GM04504 (cell line): Measurements from ENCODE around the gene UTF1.

Experiments used
- DNase-seq: peaks from one replicate; pipeline ENCODE4 v3.0.0-alpha.2; 2012; ENCODE audit warnings: low read depth

The UTF1 gene

DNA sequence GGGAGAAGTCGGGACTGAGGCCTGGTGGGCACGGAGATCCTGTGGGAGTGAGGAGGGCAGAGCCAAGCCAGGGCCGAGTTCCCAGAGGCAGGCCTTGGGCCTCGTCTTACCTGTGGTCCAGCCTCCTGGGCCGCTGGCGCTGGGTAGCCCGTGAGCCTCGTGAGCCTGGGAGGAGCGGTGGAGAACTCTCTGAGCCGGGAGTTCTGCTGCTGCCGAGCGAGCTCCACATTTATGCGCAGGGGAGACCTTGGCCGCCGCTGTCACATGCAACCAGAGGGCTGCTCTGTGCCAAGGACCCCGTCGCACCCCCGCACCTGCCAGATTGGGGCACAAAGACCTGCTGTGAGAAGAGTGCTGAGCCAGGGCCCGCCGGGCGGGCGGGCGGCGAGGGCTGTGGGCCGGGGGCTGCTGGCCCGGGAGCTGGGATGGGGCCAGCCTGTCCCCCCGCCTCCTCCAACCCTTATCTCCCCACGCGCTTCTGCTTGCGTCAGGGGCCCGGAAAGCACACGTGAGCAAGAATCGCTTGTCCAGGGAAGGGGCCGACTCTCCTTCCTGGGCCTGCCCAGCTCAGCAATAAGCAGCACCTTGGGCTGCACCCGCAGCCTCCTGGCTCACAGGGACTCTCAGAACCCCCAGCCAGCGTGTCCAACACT is 17.8 kb downstream of the UTF1 start:
- DNase-seq, result no peak

DNA sequence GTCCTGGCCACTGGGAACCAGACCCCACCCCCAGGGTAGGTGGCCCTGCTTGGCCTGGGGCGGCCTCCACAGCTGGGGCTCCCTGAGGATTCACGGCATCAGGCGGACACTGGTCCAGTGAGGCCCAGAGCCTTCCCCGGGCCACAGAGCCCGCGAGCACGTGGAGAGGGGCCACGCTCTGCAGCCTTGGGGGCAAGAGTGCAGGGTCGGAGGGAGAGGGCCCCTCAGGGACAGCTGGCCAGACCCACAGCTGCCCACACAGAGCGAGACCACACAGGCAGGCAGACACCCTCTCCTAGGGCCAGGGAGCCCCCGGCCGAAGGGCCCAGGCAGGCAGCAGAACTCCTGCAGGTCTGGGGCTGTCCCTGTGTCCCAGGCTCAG is 18.3 kb downstream of the UTF1 start:
- no peak for DNase-seq

DNA sequence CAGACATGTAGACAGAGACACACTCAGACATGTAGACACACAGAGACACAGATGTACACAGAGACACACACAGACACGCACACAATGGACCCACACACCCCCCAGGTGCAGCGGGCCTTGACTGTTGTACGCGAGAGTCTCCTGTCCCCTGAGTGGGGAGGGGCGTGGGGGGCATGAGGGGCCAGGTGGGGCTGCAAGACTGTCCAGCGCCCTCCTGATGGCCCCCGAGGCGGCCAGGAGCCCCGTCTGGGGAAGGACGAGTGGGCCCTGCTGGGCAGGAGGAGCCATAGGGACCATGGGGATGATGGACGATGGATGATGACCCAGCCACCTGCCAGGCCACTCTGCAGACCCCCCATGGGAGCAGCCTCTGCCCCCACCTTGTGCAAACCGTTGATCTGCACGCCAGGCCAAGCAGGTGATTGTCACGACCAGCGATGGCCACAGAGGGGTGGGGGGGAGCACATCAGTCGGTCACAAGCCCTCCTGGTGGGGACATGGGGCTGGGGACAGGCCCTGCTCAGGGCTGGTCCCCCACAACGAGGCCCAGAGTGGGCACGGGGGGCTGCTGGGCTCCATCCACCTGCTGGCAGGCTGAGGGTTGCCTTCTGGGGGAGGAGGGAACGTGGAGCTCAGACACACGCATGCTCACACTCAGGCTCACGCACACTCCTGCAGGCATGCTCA is 19.2 kb downstream of the UTF1 start:
- DNase-seq, result no peak

DNA sequence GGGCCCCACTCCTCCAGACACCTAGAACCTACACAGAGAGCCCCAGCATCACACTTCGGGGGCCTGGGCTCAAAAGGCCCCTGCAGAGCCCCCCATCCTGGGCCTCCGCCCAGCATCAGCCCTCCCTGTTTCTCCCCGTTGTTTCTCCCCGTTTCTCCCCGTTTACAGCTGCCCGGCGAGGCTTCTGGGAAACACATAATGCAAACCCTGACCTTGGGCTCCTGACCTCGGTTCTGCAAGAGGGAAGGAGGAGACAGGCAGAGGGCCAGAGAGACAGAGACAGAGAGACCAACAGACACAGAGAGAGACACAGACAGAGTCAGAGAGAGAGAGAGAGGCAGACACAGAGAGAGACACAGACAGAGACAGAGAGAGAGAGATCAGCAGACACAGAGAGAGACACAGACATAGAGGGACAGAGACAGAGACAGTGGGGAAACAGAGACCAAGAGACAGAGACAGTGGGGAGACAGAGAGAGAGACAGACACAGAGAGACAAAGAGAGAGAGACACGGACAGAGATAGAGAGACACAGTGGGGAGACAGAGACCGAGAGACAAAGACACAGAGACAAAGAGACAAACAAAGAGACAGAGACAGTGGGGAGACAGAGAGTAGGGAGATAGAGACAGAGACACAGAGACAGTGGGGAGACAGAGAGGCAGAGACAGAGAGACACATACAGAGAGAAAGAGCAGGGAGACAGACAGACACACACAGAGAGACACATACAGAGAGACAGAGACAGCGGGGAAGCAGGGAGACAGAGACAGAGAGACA is 20.1 kb downstream of the UTF1 start:
- no peak for DNase-seq

DNA sequence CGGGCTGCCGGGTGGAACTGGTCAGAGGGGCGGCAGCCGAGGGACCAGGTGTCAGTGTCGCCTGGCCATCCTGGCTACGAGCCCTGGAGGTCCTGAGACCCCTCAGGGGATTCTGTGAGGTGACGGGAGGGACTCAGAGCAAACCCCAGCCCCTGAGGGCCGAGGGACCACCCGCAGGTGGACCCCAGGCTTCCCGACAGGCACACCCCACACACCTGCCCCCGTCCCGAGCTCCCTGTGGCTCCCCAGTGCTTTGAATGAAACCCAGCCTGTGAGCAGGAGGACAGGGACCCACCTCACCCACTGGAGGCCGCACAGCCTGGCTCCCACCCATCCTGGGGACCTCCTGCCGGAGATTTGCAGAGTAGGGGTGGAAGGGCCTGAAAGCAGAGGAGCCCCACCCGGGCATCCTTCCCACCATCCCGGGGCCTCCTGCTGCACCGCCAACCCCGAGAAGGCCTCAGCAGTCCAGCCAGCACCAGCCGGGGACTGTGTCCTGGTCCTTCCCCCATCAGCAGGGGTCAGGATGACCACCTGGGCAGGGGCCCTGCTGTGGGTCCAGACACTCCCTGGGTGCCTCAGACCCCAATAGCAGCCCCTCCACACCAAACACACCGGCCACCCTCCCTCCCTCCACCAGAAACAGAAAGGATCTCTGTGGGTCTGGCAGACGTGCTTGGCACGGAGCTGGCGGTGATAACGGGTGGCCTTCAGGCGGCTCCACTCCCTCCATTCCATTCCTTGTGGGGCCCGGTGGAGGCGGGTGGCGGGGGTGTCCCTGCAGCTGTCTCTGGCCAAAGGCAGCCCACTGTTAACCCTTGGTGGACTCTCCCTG is 21.6 kb downstream of the UTF1 start:
- DNase-seq, result no peak

DNA sequence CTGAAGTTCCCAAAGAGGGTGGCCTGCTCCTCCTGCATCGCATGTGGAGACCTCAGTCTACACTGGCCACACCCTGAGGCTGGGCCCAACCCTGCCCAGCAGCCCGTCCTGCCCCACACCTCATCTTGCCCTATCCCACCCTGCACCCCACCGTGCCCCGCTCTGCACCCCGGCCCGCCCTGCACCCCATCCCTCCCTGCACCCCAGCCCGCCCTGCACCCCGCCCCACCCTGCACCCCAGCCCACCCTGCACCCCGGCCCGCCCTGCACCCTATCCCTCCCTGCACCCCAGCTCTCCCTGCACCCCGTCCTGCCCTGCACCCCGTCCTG is 22.2 kb downstream of the UTF1 start:
- DNase-seq, result no peak

DNA sequence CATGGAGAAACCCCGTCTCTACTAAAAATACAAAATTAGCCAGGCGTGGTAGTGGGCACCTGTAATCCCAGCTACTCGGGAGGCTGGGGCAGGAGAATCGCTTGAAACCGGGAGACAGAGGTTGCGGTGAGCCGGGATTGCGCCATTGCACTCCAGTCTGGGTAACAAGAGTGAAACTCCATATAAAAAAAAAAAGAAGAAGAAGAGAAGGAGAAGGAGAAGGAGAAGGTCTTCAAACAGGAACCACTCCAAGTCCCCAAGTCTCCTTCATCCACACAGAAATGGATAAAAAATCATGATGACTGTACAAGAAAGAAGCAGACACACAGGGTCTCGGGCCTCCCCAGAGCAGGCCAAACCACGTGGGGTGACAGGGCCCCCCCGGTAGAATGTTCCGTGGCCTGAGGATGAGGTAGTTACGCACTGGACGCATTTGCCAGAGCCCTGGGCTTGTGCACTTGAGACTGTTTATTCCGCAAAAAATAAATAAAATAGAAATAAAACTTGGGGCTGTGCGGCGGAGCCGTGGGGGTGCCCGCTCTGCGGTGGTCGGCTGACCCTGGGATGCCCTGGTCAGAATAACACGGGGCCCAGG is 23.4 kb downstream of the UTF1 start:
- no peak for DNase-seq

DNA sequence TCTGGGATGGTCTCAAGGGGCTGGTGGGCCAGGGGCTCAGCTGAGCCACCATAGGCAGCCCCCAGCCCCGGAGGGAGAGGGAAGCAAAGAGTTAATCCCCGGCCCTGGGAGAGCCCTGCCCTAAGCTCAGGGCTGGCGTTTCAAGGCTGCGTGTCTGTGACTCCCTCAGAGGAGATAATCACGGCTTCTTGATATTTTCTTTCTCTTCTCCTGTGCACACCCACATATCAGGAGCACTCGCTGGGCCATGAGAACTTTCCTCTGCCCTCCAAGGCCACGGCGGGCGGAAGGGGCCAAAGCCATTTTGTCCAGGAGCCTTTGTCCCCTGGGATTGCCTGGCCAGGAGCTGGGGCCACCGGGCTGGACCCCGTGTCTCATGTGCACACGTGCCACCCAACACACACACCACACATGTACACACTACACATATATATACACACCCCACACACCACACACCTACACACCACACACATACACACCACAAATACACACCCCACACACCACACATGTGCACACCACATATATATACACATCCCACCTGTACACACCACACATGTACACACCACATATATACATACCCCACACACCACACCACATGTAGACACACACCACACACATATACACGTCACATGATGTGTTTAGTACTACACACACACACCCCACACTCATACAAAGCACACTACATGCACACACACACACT is 24.6 kb downstream of the UTF1 start:
- no peak for DNase-seq

DNA sequence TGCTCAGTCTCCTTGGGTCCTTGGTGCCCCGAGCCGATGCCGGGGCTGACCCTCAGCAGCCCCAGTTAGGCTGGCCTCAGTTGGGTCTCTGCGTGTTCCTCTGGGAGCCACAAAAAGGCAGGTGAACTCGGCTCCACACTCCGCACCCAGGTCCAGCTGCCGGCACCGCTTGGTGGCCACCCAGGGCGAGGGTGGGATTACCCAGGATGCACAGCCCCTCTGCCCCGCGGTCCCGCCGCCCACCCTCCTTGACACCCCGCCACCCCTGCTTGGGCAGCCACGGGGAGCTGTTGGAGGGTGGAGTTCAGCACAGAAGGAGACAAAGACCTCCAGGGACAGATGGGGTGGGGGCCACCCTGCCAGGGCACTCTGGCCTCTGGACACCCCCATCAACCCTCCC is 25.3 kb downstream of the UTF1 start:
- DNase-seq, result no peak

DNA sequence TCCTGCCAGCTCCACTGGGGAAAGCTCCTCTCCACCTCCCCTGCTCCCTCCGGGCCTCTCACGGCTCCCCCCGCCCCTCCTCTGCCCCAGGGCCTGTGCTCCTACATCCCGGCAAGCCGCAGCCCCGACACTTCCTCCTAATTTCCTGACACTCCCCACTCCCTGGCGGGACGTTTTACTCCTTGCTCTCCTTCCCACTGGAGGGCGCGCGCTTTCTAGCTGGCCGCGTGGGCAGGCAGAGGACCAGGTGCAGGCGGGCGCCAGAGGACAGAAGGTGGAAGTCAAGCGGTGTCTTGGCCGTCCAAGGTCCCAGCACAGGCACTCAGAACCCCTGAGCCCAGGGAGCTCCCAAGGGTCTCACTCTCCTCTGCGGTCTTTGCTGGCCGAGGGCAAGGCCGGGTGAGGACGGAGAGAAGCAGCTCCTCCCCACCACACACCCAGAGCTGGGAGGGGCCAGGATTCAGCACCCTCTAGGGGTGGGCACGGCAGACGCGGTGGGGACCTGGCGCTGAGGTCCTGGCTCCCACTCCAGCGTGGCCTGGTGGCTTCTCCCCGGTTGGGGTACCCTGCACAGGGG is 27.6 kb downstream of the UTF1 start:
- no peak for DNase-seq

DNA sequence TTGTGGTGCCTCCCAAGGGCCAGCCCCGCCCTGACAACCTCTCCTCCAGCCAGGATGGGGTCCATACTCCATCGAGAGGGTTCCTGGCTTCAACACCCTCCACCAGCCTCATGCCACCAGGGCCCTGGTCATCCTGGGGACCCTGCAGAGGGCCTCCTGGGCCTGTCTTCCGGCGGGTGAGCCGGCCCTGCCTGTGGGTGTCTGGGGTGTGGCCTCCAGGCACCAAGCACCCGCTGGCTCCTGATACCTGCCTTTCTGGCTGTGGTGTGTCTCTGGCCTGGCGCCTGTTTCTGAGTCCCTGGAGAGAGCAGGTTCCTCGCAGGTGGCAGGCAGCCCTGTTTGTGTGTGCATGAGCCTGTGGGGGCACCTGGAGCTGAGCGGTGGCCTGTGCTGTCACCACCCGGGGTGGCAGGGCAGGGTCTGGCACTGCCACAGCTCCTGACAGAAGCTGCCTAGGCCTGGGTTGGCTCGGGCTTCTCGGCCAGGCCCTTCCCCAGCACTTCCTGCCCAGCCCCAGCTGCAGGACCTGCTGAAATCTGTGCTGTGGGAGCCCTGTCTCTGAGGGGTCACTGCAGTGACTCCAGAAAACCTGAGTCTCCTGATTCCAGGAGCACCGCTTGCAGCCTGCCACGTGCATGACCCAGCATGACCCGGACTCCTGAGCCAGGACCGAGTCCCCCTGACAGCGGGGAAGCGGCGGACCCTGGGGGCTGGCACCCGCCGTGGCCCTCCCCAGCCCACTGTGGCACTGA is 28.2 kb downstream of the UTF1 start:
- DNase-seq, result no peak

GRCh38 chr10:133258818-133259601 is 29.0 kb downstream of the UTF1 start:
- DNase-seq, result peak; percentile 99

DNA sequence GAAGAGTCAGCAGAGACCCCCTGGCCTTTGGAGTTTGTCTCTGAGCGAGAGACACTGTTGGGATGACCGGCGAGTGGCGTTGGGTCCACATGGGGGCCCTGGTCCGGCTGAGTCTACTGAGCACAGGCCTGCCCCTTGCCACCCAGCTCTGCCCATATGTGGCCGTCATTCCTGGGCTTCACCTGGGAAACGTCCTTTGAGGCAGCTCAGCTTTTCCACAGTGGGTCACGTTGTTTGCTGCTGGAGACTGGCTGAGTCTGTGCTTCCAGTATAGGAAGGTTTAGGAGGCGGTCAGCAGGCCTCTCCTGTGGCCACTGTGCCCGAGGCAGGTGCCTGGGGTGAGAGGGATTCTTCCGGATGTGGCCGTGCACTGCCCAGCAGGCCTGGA is 29.6 kb downstream of the UTF1 start:
- no peak for DNase-seq

DNA sequence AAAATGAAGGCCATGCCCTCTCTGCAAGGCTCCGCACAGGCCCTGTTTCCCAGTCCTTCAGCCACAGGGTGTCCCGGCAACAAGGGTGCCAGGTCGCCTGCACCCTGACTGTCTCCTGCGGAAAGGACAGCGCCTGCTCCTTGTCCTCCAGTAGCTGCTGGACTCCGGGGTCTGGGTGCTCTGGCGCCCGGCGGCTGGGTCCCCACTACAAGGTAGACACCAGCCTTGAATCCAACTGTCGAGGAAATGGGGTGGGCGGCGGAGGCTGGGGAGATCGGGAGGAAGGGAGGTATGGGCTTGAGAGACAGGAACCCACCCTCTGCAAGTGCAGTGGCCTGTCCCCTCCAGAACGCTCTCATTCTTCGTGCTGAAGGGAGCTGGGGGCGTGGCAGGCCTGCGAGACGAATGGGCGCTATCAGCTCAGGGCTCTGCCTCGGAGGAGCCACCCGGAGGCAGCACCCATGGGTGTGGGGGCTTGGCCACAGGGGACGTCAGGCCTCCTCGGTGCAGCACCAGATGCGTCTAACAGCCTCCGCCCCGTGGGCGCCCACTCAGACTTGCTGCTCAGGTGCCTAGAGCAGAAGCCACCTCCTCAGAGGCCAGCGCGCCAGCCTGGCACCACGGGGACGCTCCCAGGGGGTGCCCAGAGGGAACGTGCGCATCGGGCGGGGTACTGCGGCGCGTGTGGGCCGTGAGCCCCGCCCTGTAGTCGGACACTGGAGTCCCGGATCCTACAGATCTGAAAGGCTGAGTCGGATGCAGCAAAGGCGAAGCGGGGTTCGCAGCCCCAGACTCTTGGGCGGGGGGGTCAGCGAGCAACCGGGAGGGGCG is 31.1 kb downstream of the UTF1 start:
- DNase-seq, result no peak

DNA sequence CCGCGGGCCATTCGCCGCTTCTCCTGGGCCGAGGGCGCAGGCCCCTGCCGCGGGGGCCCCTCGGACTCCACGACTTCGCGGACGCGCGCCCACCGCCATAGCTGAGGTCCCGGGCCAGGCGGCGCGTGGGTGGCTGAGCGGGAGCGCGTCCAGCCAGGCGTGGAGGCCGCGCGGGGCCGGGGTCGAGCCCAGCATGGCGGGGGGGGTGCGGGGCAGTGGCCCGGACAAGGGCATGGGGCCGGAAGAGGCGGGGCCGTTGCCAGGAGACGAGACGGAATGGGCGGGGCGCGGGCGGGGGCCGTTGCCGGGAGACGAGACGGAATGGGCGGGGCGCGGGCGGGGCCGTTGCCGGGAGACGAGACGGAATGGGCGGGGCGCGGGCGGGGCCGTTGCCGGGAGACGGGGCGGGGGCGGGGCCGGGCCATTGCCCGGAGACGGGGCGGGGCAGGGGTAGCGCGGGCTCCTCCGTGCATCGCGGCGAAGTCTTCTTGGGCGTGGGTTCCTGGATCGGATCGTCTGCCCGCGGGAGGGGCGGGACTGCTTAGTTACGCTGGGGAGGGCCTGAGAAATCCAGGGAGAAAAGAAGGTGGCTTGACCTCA is 31.8 kb downstream of the UTF1 start:
- no peak for DNase-seq

DNA sequence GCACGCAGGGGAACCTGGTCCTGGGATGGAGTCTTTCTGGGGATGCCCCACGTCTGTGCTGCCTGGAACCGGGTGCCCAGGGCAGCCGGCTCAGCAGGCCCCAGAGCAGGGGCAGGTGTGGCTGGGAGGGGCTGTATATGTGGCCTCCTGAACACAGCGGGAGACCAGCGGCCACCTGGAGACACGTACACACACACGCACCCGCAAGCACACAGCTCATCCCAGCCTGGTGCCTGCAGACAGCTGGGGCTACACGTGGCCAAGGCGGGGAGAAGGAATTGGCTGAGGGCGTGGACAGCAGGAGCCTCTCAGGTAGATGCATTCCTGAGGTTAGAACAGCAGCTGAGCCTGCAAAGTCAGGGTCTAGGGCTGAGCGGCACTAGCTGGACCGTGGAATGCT is 32.7 kb downstream of the UTF1 start:
- no peak for DNase-seq

GRCh38 chr10:133263674-133264073 is 33.7 kb downstream of the UTF1 start:
- DNase-seq, result no peak

DNA sequence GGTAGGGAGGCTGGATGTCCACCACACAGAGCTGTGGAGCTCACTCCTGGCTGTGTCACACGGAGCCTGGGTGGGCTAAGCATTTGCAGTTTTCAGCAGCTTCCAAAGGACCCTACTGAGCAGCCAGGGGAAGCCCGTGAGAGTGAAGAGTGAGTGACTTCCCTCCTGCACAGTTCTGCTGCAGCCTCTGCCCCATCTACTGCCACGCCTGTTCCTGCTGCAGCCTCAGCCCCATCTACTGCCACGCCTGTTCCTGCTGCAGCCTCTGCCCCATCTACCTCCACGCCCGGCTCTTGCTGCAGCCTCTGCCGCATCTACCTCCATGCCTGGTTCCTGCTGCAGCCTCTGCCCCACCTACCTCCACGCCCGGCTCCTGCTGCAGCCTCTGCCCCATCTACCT is 34.4 kb downstream of the UTF1 start:
- no peak for DNase-seq
